HG03575 (cell line): ENCODE results near the gene CRELD1.
"Not testable (repeated sequence)": the region's sequence is repeated elsewhere in the genome, so short reads cannot be mapped to it uniquely, and the experiment has no call there.

Experiments
- ATAC-seq: cut with Tn5 transposase; IDR thresholded peaks from one replicate; pipeline ENCODE4 v1.9.1; 2021; ENCODE audit not compliant: unreplicated experiment, insufficient number of reproducible peaks, low FRiP score; ENCODE audit errors: extremely low read depth

Gene CRELD1

DNA sequence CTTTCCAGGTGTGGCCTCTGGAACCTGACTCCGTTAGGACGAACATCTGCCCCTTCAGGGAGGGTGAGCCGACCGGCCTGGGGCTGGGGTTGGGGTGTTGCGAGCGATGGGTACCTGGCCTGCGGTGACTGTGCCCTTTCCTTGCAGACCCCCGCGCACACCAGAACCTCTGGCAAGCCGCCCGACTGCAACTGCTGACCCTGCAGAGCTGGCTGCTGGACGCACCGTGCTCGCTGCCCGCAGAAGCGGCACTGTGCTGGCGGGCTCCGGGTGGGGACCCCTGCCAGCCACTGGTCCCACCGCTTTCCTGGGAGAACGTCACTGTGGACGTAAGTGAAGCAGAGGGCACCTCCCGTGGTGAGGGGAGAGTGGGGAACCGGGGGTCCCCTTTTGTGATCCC is 5.5 kb upstream of the CRELD1 start:
- no peak for ATAC-seq

DNA sequence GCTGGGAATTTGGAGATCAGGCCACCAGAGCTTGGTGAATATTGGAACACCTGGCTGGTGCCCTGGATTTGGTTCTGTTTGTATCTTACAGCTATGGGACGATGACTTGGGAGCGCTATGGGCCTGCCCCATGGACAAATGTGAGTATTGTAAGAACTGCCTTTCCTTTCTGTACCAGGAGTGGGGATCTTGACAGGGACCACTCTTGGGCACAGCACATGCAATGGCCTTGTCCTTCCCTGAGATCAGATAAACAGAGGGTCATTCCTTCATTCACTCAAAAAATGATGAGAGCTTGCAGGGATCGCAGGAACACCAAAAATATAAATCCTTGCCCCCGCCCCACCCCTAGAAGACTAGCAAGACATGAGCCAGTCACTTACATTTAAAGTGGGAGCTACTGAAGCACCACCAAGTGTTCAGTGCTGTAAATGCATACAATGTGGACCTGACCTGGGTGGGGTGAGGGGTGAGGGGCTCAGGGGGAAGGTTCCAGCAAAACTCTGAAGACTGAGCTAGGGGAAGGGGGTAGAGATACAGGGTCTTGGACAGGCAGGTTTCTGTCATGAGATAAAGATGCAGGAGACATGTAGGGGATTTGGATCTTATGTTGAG is 2.7 kb upstream of the CRELD1 start:
- no peak for ATAC-seq

DNA sequence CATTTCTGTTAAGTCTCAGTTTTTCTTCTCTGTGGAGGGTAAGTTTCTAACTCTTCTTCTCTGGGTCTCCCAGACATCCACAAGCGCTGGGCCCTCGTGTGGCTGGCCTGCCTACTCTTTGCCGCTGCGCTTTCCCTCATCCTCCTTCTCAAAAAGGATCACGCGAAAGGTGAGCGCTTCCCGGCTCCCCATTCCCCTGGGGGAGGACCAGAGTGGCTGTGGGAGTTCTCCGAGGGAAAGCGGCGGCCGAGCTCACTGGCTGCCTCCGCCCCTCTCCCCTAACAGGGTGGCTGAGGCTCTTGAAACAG is 1.1 kb upstream of the CRELD1 start:
- no peak for ATAC-seq

DNA sequence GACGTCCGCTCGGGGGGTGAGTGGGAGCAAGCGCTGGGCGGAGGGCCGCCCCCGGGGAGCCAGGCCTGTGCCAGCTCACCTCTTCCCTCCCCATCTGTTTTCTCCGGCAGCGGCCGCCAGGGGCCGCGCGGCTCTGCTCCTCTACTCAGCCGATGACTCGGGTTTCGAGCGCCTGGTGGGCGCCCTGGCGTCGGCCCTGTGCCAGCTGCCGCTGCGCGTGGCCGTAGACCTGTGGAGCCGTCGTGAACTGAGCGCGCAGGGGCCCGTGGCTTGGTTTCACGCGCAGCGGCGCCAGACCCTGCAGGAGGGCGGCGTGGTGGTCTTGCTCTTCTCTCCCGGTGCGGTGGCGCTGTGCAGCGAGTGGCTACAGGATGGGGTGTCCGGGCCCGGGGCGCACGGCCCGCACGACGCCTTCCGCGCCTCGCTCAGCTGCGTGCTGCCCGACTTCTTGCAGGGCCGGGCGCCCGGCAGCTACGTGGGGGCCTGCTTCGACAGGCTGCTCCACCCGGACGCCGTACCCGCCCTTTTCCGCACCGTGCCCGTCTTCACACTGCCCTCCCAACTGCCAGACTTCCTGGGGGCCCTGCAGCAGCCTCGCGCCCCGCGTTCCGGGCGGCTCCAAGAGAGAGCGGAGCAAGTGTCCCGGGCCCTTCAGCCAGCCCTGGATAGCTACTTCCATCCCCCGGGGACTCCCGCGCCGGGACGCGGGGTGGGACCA is 632 bp upstream of the CRELD1 start:
- ATAC-seq, result no peak

DNA sequence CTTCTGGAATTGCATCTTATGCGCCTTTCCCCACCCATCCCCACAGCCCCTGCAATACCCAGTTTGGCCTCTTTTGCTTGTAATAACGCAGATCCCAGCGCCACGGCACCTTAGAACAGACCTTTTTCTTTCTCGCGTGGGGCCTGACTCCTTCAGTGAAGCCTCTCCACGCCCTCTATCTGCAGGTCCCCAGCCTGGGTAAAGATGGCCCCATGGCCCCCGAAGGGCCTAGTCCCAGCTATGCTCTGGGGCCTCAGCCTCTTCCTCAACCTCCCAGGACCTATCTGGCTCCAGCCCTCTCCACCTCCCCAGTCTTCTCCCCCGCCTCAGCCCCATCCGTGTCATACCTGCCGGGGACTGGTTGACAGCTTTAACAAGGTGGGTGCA is 594 bp downstream of the CRELD1 start:
- ATAC-seq, result no peak

DNA sequence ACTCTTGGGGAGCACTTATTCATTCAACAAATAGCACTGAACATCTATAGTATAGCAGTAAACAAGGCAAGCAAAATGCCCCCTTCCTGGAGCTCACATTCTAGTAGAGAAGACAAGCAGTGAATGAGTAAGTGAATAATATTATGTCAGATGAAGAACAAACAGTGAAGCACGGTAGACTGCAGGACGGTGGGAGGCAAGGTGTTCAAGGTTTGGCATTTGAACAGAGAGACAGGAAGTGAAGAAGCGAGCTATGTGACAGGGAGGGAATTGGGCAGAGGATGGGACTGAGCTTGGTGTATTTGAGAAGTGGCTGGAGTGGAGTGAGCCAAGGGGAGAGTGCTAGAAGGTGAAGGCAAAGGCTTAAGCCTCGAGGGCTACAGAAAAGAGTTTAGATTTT is 1.4 kb downstream of the CRELD1 start:
- ATAC-seq, result no peak

DNA sequence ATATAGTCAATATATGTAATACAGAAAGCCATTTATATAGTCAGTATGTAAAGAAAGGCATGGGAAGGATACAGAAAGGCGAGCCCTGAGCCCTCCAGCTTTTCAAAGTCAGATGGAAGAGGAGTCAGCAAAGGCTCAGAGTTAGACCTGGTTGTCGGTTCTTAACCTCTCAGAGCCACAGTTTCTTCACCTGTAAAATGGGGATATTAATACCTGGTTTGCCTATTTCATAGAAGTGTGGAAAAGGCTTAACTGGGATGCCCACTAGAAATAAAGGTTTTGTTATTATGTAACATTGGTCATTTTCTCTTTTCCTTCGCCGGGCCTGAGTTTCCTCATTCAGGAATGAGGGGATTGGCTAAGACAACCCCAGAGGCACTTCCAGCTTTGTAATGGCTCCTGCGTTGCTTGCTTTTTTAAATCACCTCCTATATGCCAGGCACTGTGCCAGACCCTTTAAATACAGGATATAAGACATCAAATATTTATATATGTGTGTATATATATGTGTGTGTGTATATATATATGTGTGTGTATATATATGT is 2.4 kb downstream of the CRELD1 start:
- no peak for ATAC-seq

DNA sequence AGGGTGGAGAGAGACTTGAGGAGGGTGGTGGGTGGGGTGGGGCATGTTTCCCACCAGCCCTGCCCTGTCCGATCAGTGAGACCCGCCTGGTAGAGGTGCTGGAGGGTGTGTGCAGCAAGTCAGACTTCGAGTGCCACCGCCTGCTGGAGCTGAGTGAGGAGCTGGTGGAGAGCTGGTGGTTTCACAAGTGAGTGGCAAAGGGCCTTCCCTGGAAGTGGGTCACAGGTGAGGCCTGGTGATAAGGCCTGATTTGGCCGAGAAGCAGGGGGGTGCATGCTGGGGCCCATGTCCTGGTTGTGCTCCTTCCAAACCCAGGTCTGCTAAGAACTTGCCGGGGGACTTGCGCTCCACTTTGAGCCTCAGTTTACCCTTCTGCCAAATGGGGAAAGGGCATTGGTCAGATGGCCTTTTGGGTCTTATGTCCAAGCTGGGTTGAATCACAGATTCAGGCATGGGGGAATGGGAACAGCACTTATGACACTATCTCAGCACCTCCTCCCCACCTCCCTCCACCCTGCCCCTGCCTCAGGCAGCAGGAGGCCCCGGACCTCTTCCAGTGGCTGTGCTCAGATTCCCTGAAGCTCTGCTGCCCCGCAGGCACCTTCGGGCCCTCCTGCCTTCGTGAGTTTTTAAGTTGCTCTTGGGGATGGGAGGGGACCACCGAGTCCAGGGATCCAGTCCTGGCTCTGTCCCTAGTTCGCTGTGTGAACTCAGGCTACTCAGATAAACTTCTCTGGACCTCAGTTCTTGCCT is 4.0 kb downstream of the CRELD1 start:
- no peak for ATAC-seq

DNA sequence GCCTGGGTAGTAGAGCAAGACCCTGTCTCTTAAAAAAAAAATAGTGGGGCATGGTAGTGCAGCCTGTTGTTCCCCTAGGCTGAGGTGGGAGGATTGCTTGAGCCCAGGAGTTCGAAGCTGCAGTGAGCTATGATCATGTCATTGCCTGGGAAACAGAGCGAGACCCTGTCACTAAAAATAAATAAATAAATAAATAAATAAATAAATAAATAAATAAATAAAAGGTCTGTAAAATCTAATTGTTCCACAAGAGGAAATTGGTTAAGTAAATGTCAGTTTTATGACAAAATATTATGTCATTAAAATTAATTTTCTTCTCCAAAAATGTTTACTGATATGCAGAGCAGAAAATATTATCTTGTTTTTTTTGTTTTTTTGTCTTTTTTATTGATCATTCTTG is 5.3 kb downstream of the CRELD1 start:
- ATAC-seq, result no peak

DNA sequence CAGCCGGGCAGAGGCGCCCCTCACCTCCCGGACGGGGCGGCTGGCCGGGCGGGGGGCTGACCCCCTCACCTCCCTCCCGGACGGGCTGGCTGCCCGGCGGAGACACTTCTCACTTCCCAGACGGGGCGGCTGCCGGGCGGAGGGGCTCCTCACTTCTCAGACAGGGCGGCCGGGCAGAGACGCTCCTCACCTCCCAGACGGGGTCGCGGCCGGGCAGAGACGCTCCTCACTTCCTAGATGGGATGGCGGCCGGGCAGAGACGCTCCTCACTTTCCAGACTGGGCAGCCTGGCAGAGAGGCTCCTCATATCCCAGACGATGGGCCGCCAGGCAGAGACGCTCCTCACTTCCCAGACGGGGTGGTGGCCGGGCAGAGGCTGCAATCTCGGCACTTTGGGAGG is 6.3 kb downstream of the CRELD1 start:
- ATAC-seq, result not testable (repeated sequence)

DNA sequence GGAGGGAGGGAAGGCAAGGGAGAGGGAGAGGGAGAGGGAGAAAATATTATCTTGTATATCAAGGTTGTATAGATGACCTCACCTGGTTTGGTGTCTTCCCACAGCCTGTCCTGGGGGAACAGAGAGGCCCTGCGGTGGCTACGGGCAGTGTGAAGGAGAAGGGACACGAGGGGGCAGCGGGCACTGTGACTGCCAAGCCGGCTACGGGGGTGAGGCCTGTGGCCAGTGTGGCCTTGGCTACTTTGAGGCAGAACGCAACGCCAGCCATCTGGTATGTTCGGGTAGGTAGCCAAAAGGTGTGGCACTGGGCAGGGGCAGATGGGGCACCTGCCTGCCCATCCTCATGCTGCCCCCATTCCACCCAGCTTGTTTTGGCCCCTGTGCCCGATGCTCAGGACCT is 7.1 kb downstream of the CRELD1 start:
- no peak for ATAC-seq

DNA sequence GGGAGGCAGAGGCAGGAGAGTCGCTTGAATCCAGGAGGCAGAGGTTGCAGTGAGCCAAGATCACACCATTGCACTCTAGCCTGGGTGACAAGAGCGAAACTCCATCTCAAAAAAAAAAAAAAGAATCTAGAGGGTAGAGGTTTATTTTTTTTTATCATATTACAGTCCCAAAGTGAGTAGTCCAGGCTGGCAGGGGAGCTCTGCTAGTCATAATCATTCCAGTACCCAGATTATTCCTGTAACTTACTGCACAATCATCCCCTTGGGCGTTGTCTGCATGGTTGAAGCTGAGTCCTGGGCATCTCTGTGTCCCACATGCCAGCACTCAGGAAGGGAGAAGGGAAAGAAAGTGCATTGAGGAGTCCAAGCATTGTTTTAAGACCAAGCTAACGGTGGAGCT is 8.5 kb downstream of the CRELD1 start:
- ATAC-seq, result no peak

DNA sequence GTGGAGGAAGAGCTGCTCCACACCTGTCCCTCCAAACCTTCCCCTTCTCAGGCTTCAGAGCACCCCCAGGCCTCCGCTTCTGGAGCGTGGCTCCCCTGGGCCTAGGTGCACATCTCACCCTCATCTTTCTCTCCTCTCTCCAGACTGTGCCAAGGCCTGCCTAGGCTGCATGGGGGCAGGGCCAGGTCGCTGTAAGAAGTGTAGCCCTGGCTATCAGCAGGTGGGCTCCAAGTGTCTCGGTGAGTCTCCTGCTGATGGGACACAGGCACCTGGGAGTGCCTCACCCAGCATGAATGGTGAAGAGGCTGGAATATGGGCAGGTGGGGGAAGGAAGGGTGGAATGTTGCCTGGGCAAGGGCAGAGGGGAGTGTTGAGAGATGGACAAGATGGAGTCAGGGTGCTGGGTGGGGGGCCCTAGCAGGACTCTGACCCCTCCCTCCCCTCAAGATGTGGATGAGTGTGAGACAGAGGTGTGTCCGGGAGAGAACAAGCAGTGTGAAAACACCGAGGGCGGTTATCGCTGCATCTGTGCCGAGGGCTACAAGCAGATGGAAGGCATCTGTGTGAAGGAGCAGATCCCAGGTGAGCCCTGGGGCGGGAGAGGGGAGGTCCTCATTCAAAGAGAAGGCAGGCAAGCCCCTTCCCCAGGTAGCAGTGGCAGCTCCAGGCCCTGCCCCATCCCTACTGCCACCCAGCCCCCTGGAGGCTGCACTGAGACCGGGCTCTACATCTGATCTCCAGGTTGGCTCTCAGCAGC is 9.5 kb downstream of the CRELD1 start:
- no peak for ATAC-seq

DNA sequence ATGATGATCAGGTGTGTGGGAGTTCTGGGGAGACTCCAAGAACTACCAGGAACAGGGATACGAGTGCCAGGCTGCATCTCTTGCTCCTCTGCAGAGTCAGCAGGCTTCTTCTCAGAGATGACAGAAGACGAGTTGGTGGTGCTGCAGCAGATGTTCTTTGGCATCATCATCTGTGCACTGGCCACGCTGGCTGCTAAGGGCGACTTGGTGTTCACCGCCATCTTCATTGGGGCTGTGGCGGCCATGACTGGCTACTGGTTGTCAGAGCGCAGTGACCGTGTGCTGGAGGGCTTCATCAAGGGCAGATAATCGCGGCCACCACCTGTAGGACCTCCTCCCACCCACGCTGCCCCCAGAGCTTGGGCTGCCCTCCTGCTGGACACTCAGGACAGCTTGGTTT is 10.6 kb downstream of the CRELD1 start:
- no peak for ATAC-seq

DNA sequence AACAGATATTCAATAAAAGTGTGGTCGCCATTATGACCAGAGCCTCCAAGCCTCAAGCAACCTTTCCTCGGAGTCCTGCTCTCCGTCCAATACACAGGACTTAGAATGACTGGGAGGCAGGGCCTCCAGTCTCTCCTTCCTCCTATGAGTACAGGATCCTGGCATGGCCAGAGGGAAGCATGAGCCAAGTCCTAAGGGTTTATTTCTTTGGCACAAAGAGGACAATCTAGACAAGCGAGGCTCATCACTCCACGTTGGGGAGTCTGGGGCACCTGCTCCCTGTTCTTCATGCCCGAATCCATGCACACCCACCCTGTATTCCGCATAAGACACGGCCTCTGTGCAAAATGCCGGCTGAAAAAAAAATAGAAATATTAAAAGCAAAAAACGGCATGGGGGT is 11.7 kb downstream of the CRELD1 start:
- no peak for ATAC-seq

DNA sequence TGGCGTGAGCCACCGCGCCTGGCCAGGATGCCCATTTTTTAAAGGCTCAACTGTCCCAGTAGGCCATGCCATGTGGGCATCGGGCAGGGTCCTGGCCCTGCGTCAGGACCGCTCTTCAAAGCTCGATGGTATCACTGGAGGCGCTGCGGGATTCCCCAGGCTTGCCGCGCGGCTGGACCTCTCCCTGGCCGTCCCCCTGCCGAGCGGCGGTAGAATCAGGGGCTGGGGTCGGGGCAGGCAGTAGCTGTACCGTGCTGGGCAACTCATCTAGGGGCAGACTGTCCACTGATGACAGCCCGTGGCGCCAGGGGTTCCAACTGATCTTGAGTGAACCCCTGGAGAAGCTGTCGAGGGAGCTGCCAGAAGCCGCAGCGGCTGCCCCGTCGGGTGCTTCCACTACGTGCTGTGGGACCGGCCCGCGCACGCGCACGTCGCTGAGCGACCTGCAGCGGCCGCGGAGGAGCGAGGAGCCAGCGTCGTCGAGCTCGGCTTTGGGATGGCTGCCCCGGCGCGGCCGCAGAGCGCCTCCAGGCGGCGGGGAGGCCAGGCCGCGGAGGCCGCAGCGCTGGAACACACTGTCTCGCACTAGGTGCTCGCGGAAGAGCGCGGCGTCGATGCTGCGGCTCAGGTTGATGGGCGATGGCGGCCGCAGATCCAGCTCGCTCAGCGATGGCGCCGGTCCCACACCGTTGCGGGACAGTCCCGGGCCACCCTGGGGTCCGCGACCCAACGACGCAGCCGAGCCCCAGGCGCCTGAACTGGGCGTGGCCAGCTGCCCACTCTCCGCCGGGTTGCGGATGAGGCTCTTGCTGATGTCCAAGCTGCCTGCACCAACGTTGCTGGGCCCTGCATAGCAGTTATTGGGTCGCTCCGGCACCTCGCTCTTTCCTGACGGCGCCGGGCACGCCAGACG is 12.7 kb downstream of the CRELD1 start:
- no peak for ATAC-seq

DNA sequence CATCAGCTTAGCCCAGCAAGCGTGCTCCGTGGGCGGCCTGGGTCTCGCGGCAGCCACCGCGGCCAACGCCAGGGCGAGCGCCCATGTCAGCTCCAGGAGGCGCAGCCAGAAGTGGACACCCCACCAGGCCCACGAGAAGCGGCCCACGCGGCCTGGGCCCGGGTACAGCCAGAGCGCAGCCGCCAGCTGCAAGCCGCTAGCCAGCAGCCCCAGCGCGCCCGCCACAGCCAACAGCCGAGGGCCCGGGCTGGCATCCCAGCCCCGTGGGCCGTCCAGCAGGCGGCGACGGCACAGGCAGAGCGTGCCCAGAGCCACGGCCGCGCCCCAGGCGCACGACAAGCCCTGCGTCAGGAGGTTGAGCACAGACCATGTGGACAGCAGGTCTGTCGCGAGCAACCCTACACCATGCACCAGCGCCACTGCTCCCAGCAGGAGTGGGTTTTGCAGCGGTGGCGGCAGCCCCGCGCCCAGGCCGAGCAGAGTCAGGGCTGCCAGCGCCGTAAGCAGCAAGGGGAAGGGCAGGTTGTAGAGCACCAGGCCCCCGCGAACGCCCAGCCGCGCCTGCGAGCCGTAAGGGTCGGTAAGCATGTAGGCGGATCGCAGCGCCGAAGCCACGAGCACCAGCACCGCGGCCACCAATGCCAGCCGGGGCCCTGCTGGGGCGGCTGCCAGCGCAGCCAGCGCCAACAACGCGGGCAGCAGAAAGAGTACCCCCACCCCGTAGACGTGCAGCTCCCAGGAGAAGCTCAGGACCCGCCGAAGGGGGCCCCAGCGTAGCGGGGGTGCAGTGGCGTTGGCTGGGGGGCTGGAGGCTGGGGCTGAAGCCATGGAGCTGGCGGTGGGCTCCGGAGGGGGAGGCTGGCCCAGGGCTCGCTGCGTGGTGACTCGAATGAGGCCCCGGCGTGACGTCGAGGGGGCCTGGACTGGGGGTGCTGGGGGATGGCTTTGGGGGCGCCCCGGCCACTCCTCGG is 13.7 kb downstream of the CRELD1 start:
- ATAC-seq, result no peak

DNA sequence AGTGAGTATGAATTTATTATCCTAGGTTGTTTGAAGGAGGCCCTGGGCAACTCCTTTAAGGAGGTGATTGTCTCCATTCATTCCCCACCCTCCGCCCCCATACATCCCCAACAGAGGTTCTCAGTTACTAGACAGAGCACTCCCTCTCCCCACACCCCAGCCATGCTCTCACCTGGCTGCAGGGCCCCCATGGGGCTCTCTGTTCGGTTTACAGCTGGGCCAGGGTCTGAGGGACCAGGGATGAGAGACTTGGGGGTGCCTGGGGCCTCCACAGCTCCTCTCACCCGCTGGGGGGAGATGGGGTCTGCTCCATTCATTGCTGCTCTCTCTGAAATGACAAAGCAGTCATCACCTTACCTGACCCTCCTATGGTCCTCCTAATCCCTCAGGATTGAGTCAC is 15.0 kb downstream of the CRELD1 start:
- no peak for ATAC-seq
